Breast epithelium (tissue), 3 donors: Measurements from ENCODE around the gene GTF2B.
"Not testable (repeated sequence)": the region's sequence is repeated elsewhere in the genome, so short reads cannot be mapped to it uniquely, and the experiment has no call there.

ENCODE experiments used
- CTCF ChIP-seq, 3 donors: fragments of 450-650 bp; IDR thresholded peaks; one replicate each; pipeline ENCODE4 v1.5.1; 2016 to 2017; ENCODE audit warnings: antibody characterized with exemption in 3 of 3, mild to moderate bottlenecking in 3 of 3, moderate library complexity in 3 of 3
- POLR2A ChIP-seq: fragments of 450-650 bp; IDR thresholded peaks from one replicate; pipeline ENCODE4 v1.6.1; 2016; ENCODE audit warnings: antibody characterized with exemption, mild to moderate bottlenecking, moderate library complexity
- POLR2AphosphoS5 ChIP-seq, 3 donors: sonication (generic); formaldehyde crosslinking; IDR thresholded peaks; one replicate each; pipeline ENCODE4 v1.6.1; 2017; ENCODE audit warnings: antibody characterized with exemption in 3 of 3

- TF ChIP-seq CTCF (IDR thresholded peaks at IDR 0.05); POLR2A; POLR2AphosphoS5 (IDR thresholded peaks at IDR 0.05): not testable (repeated sequence)
Observed at GRCh38 chr1:88930176-88930575, 38.8 kb upstream of the GTF2B start.
